Peyer's patch (tissue), 4 donors: ENCODE results near the gene P4HA1. TPM values are rescaled to one million over a fixed set of nuclear protein-coding genes. Genes with fewer than 3 reads are reported as not detected.

ENCODE experiments used
- DNase-seq, 3 donors: peaks; one replicate each; pipeline ENCODE4 v3.0.0-alpha.2; 2017 to 2019
- H3K27ac ChIP-seq, 4 donors: fragments of 200-600 bp; sonication (generic); one replicate each; pipeline ENCODE4 v1.5.1; 2016 to 2019
- H3K27me3 ChIP-seq, 2 donors: fragments of 200-600 bp; sonication (generic); one replicate each; pipeline ENCODE4 v1.5.1; 2019
- H3K36me3 ChIP-seq, 3 donors: fragments of 200-600 bp; sonication (generic); one replicate each; pipeline ENCODE4 v1.5.1; 2016 to 2019
- H3K4me1 ChIP-seq, 4 donors: fragments of 200-600 bp; sonication (generic); one replicate each; pipeline ENCODE4 v1.5.1; 2016 to 2019
- H3K4me3 ChIP-seq, 4 donors: fragments of 200-600 bp; sonication (generic); 1 replicate in 3 of 4; 2 replicates in 1 of 4; pipeline ENCODE4 v1.5.1; 2016 to 2019; ENCODE audit warnings: mild to moderate bottlenecking in 1 of 4
- H3K9me3 ChIP-seq, 4 donors: fragments of 200-600 bp; sonication (generic); one replicate each; pipeline ENCODE4 v1.5.1; 2016 to 2019; ENCODE audit warnings: mild to moderate bottlenecking in 1 of 4
- CTCF ChIP-seq, 6 experiments: fragments of 450-650 bp in 4 of 6; fragments of 200-600 bp in 2 of 6; sonication (generic) in 1 of 6; IDR thresholded peaks; one replicate each; pipeline ENCODE4 v1.5.1; 2017 to 2019; ENCODE audit warnings: antibody characterized with exemption in 6 of 6, mild to moderate bottlenecking in 3 of 6, moderate library complexity in 1 of 6
- POLR2A ChIP-seq, 2 donors: fragments of 450-650 bp; IDR thresholded peaks; one replicate each; pipeline ENCODE4 v1.5.1; 2017; ENCODE audit warnings: antibody characterized with exemption in 2 of 2, mild to moderate bottlenecking in 2 of 2, moderate library complexity in 2 of 2
- total RNA-seq, 4 donors: library from RNA; depleted of rRNA; stranded (reverse); fragments of >200 nt; gene quantifications; one replicate each; pipeline ENCODE4 v1.1.0, GENCODE V29; 2016

P4HA1 gene
- total RNA-seq, 4 donors from 2014 or later, result 13.9 to 19.0 (median 15.2) TPM

- DNase-seq, result no peak
Observed at GRCh38 chr10:73054286-73054685, 42.4 kb downstream of the P4HA1 start.

GRCh38 chr10:73053275-73053674, 43.4 kb downstream of the P4HA1 start:
- H3K4me3 ChIP-seq, result no peak overlapping the region
- no peak for TF ChIP-seq CTCF (IDR thresholded peaks at IDR 0.05)
- TF ChIP-seq POLR2A (IDR thresholded peaks at IDR 0.05), result no peak
- peaks cover 0 to 45% (median 0%) of the 10 kb centered on the region in 3 donors for H3K36me3 ChIP-seq
- H3K9me3 ChIP-seq, result no peaks in the 10 kb centered on the region
- no peak for DNase-seq
- H3K27me3 ChIP-seq, result no peaks in the 10 kb centered on the region
- H3K4me1 ChIP-seq, result no peaks in the 10 kb centered on the region
- no peak overlapping the region for H3K27ac ChIP-seq

More at GRCh38 chr10:73054286-73054685, 42.4 kb downstream of the P4HA1 start:
- Histone ChIP-seq H3K36me3 (peaks cover 0 to 41% (median 0%) of the 10 kb centered on the region in 3 donors), H3K27ac (no peak overlapping the region), H3K4me1 (no peaks in the 10 kb centered on the region), H3K27me3 (no peaks in the 10 kb centered on the region), H3K9me3 (no peaks in the 10 kb centered on the region), H3K4me3 (no peak overlapping the region)
- TF ChIP-seq POLR2A (IDR thresholded peaks at IDR 0.05) (no peak), CTCF (IDR thresholded peaks at IDR 0.05) (no peak)

- Histone ChIP-seq H3K4me1 (no peaks in the 10 kb centered on the region), H3K27me3 (no peaks in the 10 kb centered on the region), H3K4me3 (no peak overlapping the region), H3K36me3 (peaks cover 0 to 31% (median 0%) of the 10 kb centered on the region in 3 donors), H3K9me3 (no peaks in the 10 kb centered on the region), H3K27ac (peak overlapping the region in 2 of 4 donors; percentile 12 to 28)
- no peak for TF ChIP-seq POLR2A (IDR thresholded peaks at IDR 0.05)
- no peak for TF ChIP-seq CTCF (IDR thresholded peaks at IDR 0.05)
- DNase-seq, result no peak
Observed at GRCh38 chr10:73044378-73045285, 52.0 kb downstream of the P4HA1 start.

- Histone ChIP-seq H3K27me3 (no peaks in the 10 kb centered on the region), H3K9me3 (no peaks in the 10 kb centered on the region), H3K4me1 (no peaks in the 10 kb centered on the region), H3K36me3 (peaks cover 0 to 29% (median 0%) of the 10 kb centered on the region in 3 donors), H3K4me3 (no peak overlapping the region), H3K27ac (no peak overlapping the region)
- no peak for DNase-seq
- no peak for TF ChIP-seq POLR2A (IDR thresholded peaks at IDR 0.05)
Observed at GRCh38 chr10:73043766-73044377, 52.8 kb downstream of the P4HA1 start.

GRCh38 chr10:73043319-73043718, 53.3 kb downstream of the P4HA1 start:
- DNase-seq, result no peak
- no peak for TF ChIP-seq POLR2A (IDR thresholded peaks at IDR 0.05)
- no peak for TF ChIP-seq CTCF (IDR thresholded peaks at IDR 0.05)
- Histone ChIP-seq H3K36me3 (peaks cover 0 to 28% (median 0%) of the 10 kb centered on the region in 3 donors), H3K9me3 (no peaks in the 10 kb centered on the region), H3K27ac (no peak overlapping the region), H3K4me3 (no peak overlapping the region), H3K4me1 (no peaks in the 10 kb centered on the region), H3K27me3 (no peaks in the 10 kb centered on the region)

- no peak for DNase-seq
- no peak for TF ChIP-seq POLR2A (IDR thresholded peaks at IDR 0.05)
- TF ChIP-seq CTCF (IDR thresholded peaks at IDR 0.05), result no peak
- H3K27ac ChIP-seq, result no peak overlapping the region
- peaks cover 0 to 28% (median 0%) of the 10 kb centered on the region in 3 donors for H3K36me3 ChIP-seq
- H3K4me3 ChIP-seq, result no peak overlapping the region
- H3K9me3 ChIP-seq, result no peaks in the 10 kb centered on the region
- H3K4me1 ChIP-seq, result no peaks in the 10 kb centered on the region
- no peaks in the 10 kb centered on the region for H3K27me3 ChIP-seq
Observed at GRCh38 chr10:73042130-73042529, 54.5 kb downstream of the P4HA1 start.
